ENCODE results near the gene UBE2I.

DNA sequence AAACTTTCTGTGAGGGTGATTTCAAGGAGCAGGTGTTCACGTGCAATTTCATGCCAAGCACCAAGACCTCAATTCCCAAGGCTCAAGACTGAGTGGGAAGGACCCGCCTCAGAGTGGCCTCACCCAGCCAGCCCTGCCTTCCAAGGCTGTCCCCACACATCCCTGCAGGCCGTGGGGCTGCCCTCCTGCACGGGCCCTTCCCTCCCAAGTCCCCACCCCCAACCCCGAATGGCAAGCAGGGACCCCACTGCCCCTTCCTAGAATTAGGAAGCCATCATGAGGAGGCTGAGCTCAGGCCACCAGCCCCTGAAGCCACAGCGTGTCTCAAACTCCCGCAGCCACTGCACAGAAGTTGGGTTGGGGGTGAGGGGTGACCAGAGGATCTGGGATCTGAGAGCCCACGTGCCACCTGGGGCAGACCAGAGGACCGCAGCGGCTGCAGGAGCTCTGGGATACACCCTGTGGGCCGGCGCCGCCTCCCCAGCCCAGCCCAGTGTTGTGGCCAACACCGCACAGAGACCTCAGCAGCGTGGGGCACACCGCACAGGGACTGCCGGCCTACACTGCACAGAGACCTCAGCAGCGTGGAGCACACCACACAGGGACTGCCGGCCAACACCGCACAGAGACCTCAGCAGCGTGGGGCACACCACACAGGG, 63.0 kb downstream of the UBE2I start:
- no peak for TF ChIP-seq EZH2 (IDR thresholded peaks at IDR 0.05; ENCODE audit: low read depth)
- TF ChIP-seq, protein P1, sequence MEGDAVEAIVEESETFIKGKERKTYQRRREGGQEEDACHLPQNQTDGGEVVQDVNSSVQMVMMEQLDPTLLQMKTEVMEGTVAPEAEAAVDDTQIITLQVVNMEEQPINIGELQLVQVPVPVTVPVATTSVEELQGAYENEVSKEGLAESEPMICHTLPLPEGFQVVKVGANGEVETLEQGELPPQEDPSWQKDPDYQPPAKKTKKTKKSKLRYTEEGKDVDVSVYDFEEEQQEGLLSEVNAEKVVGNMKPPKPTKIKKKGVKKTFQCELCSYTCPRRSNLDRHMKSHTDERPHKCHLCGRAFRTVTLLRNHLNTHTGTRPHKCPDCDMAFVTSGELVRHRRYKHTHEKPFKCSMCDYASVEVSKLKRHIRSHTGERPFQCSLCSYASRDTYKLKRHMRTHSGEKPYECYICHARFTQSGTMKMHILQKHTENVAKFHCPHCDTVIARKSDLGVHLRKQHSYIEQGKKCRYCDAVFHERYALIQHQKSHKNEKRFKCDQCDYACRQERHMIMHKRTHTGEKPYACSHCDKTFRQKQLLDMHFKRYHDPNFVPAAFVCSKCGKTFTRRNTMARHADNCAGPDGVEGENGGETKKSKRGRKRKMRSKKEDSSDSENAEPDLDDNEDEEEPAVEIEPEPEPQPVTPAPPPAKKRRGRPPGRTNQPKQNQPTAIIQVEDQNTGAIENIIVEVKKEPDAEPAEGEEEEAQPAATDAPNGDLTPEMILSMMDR (conservative IDR thresholded peaks at IDR 0.05), result no peak
